ENCODE results near the gene PAX7. TPM values are rescaled to one million over a fixed set of nuclear protein-coding genes. Genes with fewer than 3 reads are reported as not detected.

The PAX7 gene
- total RNA-seq, 5 donors from 2014 or later (not counting 1 experiment from before 2014, with no cell fraction given), result not detected

DNA sequence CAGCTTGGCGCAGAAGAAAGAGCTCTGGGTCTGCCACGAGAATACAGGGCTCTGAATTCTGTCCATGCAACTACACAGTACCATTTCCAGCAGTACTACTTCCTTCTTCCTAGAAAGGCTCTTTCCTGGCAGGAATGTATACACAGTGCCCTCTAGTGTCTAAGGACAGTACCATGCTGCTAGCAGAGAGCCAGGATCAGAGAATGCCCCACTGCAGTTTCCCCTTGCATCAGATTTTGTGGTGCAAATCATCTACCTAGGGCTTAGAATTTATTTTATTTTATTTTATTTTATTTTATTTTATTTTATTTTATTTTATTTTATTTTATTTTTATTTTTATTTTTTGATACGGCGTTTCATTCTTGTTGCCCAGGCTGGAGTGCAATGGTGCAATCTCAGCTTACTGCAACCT is 50.8 kb downstream of the PAX7 start:
- ATAC-seq (replicated peaks in 1 of 4) (peak in 1 of 4 experiments; percentile 43), DNase-seq (peak in 3 of 35 experiments; percentile 3 to 51 (median 8))
- no peaks in the 10 kb centered on the region for H3K36me3 ChIP-seq (ENCODE audit: control insufficient read depth in 2 of 2, extremely low read depth in 1 of 2, insufficient read depth in 1 of 2, low read length in 1 of 2)
- no peak overlapping the region for H3K27ac ChIP-seq (ENCODE audit: low read length)
- peaks cover 0 to 6% of the 10 kb centered on the region in 2 experiments for H3K4me1 ChIP-seq (ENCODE audit: control insufficient read depth in 1 of 2, extremely low read depth in 1 of 2, insufficient read depth in 2 of 2, low read length in 2 of 2)
- H3K9me3 ChIP-seq, result no peaks in the 10 kb centered on the region
- POLR2A ChIA-PET, result no interaction called here
- H3K4me1 Mint-ChIP-seq, result no peaks in the 10 kb centered on the region
- no peak overlapping the region for H3K4me3 ChIP-seq (ENCODE audit: control insufficient read depth in 1 of 2, extremely low read depth in 1 of 2, low read length in 1 of 2)
- H3K36me3 Mint-ChIP-seq, result no peaks in the 10 kb centered on the region
- peaks cover 0 to 50% of the 10 kb centered on the region in 2 experiments for H3K27me3 ChIP-seq (replicated peaks in 1 of 2; ENCODE audit: control insufficient read depth in 2 of 2, extremely low read depth in 1 of 2, insufficient read depth in 2 of 2, low read length in 1 of 2)
- CTCF ChIA-PET, result interaction anchor here (1.4 to 1.8 kb wide), 2 partner anchors 84 to 85 kb away, joined by 4 to 16 read pairs; no protein-coding TSS in a partner anchor
- 76% methylated on average over 4 of the region's 4 CpGs for WGBS (ENCODE audit: insufficient coverage)
- H3K4me3 Mint-ChIP-seq, result no peak overlapping the region
- H3K9me3 Mint-ChIP-seq, result no peaks in the 10 kb centered on the region
- H3K27ac Mint-ChIP-seq, result no peak overlapping the region
- peaks cover 12 to 32% of the 10 kb centered on the region in 2 donors for H3K27me3 Mint-ChIP-seq

DNA sequence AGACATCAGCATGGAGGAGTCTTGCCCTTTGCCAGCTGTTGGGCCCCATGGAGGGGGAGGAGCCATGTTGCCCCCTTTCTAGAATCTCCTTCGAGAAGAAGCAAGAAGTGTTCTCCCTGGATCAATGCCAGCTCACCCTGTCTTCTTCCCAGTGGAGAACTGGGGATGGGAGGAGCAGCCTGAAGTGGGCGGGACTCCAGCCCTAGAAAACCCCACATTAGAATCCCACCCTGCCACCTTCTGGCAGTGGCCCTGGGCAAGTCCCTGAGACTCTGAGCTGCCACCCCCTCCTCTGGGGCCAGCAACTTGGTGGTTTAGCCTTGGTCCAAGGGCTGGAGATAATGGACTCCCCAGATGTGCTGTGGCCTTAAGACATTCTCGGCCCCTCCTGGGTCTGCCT is 51.7 kb downstream of the PAX7 start:
- H3K4me3 ChIP-seq (ENCODE audit: control insufficient read depth in 1 of 2, extremely low read depth in 1 of 2, low read length in 1 of 2), result no peak overlapping the region
- ChIA-PET POLR2A (no interaction called here), CTCF (interaction anchor here in 1 of 2 donors (1.8 kb wide), 1 partner anchor 86 kb away, joined by 16 read pairs; no protein-coding TSS in a partner anchor)
- no peaks in the 10 kb centered on the region for H3K36me3 ChIP-seq (ENCODE audit: control insufficient read depth in 2 of 2, extremely low read depth in 1 of 2, insufficient read depth in 1 of 2, low read length in 1 of 2)
- Mint-ChIP-seq H3K4me1 (peaks cover 0 to 4% (median 0%) of the 10 kb centered on the region in 3 donors), H3K27ac (no peak overlapping the region), H3K4me3 (no peak overlapping the region), H3K9me3 (no peaks in the 10 kb centered on the region), H3K36me3 (no peaks in the 10 kb centered on the region), H3K27me3 (peaks cover 10 to 27% of the 10 kb centered on the region in 2 donors)
- peaks cover 0 to 43% of the 10 kb centered on the region in 2 experiments for H3K27me3 ChIP-seq (replicated peaks in 1 of 2; ENCODE audit: control insufficient read depth in 2 of 2, extremely low read depth in 1 of 2, insufficient read depth in 2 of 2, low read length in 1 of 2)
- no peak overlapping the region for H3K27ac ChIP-seq (ENCODE audit: low read length)
- no peak for DNase-seq
- no CpG with 5 or more reads among the region's 3 CpGs for WGBS (ENCODE audit: insufficient coverage)
- H3K4me1 ChIP-seq (ENCODE audit: control insufficient read depth in 1 of 2, extremely low read depth in 1 of 2, insufficient read depth in 2 of 2, low read length in 2 of 2), result no peaks in the 10 kb centered on the region
- no peaks in the 10 kb centered on the region for H3K9me3 ChIP-seq
- ATAC-seq (replicated peaks in 1 of 4), result no peak

DNA sequence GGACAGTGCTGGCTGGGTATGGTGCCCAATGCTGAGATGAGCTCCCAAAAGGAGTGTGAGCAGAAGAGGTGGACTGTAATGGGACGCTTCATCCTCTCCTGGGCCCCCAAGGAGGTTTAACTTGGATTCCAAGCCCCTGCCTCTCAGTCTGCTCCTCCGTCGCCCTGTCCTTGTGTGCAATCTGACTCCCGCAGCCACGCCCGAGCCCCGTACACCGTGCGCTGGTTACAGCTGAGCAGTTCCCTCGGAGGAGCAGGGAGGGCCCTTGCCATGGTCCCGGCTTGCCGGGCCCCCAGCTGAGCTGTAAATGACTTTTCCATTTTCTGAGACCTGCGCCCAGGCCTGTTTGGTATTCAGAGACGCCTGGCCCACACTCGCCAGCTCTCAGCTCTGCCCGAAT is 53.7 kb downstream of the PAX7 start:
- Histone ChIP-seq H3K4me3 (ENCODE audit: control insufficient read depth in 1 of 2, extremely low read depth in 1 of 2, low read length in 1 of 2) (no peak overlapping the region), H3K9me3 (no peaks in the 10 kb centered on the region), H3K27me3 (replicated peaks in 1 of 2; ENCODE audit: control insufficient read depth in 2 of 2, extremely low read depth in 1 of 2, insufficient read depth in 2 of 2, low read length in 1 of 2) (peaks cover 0 to 46% of the 10 kb centered on the region in 2 experiments), H3K36me3 (ENCODE audit: control insufficient read depth in 2 of 2, extremely low read depth in 1 of 2, insufficient read depth in 1 of 2, low read length in 1 of 2) (no peaks in the 10 kb centered on the region), H3K4me1 (ENCODE audit: control insufficient read depth in 1 of 2, extremely low read depth in 1 of 2, insufficient read depth in 2 of 2, low read length in 2 of 2) (no peaks in the 10 kb centered on the region), H3K27ac (ENCODE audit: low read length) (no peak overlapping the region)
- Mint-ChIP-seq H3K4me1 (peaks cover 0 to 4% (median 0%) of the 10 kb centered on the region in 3 donors), H3K27me3 (peaks cover 9 to 36% of the 10 kb centered on the region in 2 donors), H3K9me3 (no peaks in the 10 kb centered on the region), H3K36me3 (no peaks in the 10 kb centered on the region), H3K27ac (no peak overlapping the region), H3K4me3 (no peak overlapping the region)
- CTCF ChIA-PET, result interaction anchor here in 1 of 2 donors (1.2 kb wide), 1 partner anchor 90 kb away, joined by 4 read pairs; no protein-coding TSS in a partner anchor
- POLR2A ChIA-PET, result no interaction called here
- WGBS (ENCODE audit: insufficient coverage), result 52% methylated on average over 12 of the region's 16 CpGs
- DNase-seq, result no peak
- no peak for ATAC-seq (replicated peaks in 1 of 4)

DNA sequence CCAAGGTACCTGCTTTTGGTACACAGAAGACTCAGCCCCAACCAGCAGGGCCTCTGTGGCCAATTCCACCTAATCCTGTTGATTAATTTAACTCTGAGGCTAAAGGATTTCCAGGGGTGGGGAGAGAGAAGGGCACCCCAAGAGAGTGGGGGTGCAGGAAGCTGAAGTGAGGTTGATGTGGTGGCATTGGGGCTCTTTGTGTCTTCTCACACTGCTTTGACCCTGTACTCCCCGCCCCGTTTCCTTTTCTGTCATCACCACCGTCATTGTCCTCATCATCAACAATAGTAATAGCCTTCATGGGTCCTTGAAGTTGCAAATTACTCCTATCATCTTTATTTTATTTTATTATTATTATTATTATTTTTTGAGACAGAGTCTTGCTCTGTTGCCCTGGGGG is 55.9 kb downstream of the PAX7 start:
- ATAC-seq (replicated peaks in 1 of 4) (peak in 1 of 4 experiments; percentile 98), DNase-seq (peak in 9 of 35 experiments; percentile 1 to 39 (median 12))
- peaks cover 0 to 4% (median 0%) of the 10 kb centered on the region in 3 donors for H3K4me1 Mint-ChIP-seq
- H3K36me3 ChIP-seq (ENCODE audit: control insufficient read depth in 2 of 2, extremely low read depth in 1 of 2, insufficient read depth in 1 of 2, low read length in 1 of 2), result no peaks in the 10 kb centered on the region
- H3K4me1 ChIP-seq (ENCODE audit: control insufficient read depth in 1 of 2, extremely low read depth in 1 of 2, insufficient read depth in 2 of 2, low read length in 2 of 2), result no peaks in the 10 kb centered on the region
- H3K9me3 Mint-ChIP-seq, result no peaks in the 10 kb centered on the region
- CTCF ChIA-PET, result interaction anchor here (0.5 to 1.8 kb wide), 2 partner anchors 21 to 89 kb away, joined by 3 to 6 read pairs; no protein-coding TSS in a partner anchor
- POLR2A ChIA-PET, result interaction anchor here in 1 of 2 donors (0.7 kb wide), 1 partner anchor 859 kb away, joined by 3 read pairs; no protein-coding TSS in a partner anchor
- H3K4me3 ChIP-seq (ENCODE audit: control insufficient read depth in 1 of 2, extremely low read depth in 1 of 2, low read length in 1 of 2), result no peak overlapping the region
- WGBS (ENCODE audit: insufficient coverage), result no CpG with 5 or more reads among the region's 3 CpGs
- H3K36me3 Mint-ChIP-seq, result no peaks in the 10 kb centered on the region
- H3K27me3 Mint-ChIP-seq, result peaks cover 16 to 36% of the 10 kb centered on the region in 2 donors
- no peaks in the 10 kb centered on the region for H3K9me3 ChIP-seq
- no peak overlapping the region for H3K27ac ChIP-seq (ENCODE audit: low read length)
- peaks cover 0 to 51% of the 10 kb centered on the region in 2 experiments for H3K27me3 ChIP-seq (replicated peaks in 1 of 2; ENCODE audit: control insufficient read depth in 2 of 2, extremely low read depth in 1 of 2, insufficient read depth in 2 of 2, low read length in 1 of 2)
- H3K4me3 Mint-ChIP-seq, result no peak overlapping the region
- no peak overlapping the region for H3K27ac Mint-ChIP-seq

DNA sequence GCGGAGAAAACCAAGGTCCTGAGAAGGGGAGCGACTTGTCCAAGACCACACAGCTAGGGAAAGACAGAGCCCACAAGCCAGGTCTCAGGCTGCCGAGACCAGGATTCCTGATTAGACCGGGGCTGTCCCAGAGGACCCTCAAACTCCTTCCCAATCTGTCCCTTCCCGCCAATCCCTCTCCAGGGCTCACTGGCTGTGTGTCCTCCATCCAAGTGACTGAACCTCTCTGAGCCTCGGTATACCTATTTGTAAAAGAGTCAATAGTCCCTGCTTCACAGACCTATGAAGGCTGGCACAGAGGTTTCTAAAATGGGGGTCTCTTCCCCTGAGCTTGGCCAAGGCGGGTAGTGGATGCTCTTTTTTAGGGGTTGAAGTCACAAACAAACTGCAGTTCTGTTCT is 56.6 kb downstream of the PAX7 start:
- Histone ChIP-seq H3K4me1 (ENCODE audit: control insufficient read depth in 1 of 2, extremely low read depth in 1 of 2, insufficient read depth in 2 of 2, low read length in 2 of 2) (no peaks in the 10 kb centered on the region), H3K4me3 (ENCODE audit: control insufficient read depth in 1 of 2, extremely low read depth in 1 of 2, low read length in 1 of 2) (no peak overlapping the region), H3K27me3 (replicated peaks in 1 of 2; ENCODE audit: control insufficient read depth in 2 of 2, extremely low read depth in 1 of 2, insufficient read depth in 2 of 2, low read length in 1 of 2) (peaks cover 0 to 53% of the 10 kb centered on the region in 2 experiments), H3K9me3 (no peaks in the 10 kb centered on the region), H3K36me3 (ENCODE audit: control insufficient read depth in 2 of 2, extremely low read depth in 1 of 2, insufficient read depth in 1 of 2, low read length in 1 of 2) (no peaks in the 10 kb centered on the region), H3K27ac (ENCODE audit: low read length) (no peak overlapping the region)
- no peak for DNase-seq
- 78% methylated on average over 4 of the region's 7 CpGs for WGBS (ENCODE audit: insufficient coverage)
- H3K27me3 Mint-ChIP-seq, result peaks cover 23 to 44% of the 10 kb centered on the region in 2 donors
- ChIA-PET POLR2A (no interaction called here), CTCF (interaction anchor here in 1 of 2 donors (0.5 kb wide), 1 partner anchor 22 kb away, joined by 3 read pairs; no protein-coding TSS in a partner anchor)
- H3K4me3 Mint-ChIP-seq, result no peak overlapping the region
- H3K27ac Mint-ChIP-seq, result no peak overlapping the region
- peaks cover 0 to 4% (median 0%) of the 10 kb centered on the region in 3 donors for H3K4me1 Mint-ChIP-seq
- no peaks in the 10 kb centered on the region for H3K36me3 Mint-ChIP-seq
- no peaks in the 10 kb centered on the region for H3K9me3 Mint-ChIP-seq
- ATAC-seq (replicated peaks in 1 of 4), result no peak

DNA sequence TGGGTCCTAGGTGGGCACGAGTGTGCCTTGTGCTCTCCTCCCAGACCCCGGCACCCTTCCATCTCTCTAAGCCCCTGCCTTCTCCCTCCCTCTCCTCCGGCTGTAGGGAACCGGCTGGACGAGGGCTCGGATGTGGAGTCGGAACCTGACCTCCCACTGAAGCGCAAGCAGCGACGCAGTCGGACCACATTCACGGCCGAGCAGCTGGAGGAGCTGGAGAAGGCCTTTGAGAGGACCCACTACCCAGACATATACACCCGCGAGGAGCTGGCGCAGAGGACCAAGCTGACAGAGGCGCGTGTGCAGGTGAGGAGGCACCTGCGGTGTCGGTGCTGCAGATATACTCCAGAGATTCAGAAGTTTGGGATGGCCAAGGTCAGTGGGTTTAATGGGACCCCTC is 61.0 kb downstream of the PAX7 start:
- no peak for ATAC-seq (replicated peaks in 1 of 4)
- Mint-ChIP-seq H3K4me1 (peaks cover 0 to 4% (median 0%) of the 10 kb centered on the region in 3 donors), H3K27ac (no peak overlapping the region), H3K9me3 (no peaks in the 10 kb centered on the region), H3K4me3 (no peak overlapping the region), H3K27me3 (peaks cover 32 to 57% of the 10 kb centered on the region in 2 donors), H3K36me3 (no peaks in the 10 kb centered on the region)
- no peaks in the 10 kb centered on the region for H3K9me3 ChIP-seq
- CTCF ChIA-PET, result no interaction called here
- H3K4me1 ChIP-seq (ENCODE audit: control insufficient read depth in 1 of 2, extremely low read depth in 1 of 2, insufficient read depth in 2 of 2, low read length in 2 of 2), result no peaks in the 10 kb centered on the region
- POLR2A ChIA-PET, result no interaction called here
- H3K36me3 ChIP-seq (ENCODE audit: control insufficient read depth in 2 of 2, extremely low read depth in 1 of 2, insufficient read depth in 1 of 2, low read length in 1 of 2), result no peaks in the 10 kb centered on the region
- 88% methylated on average over 14 of the region's 20 CpGs for WGBS (ENCODE audit: insufficient coverage)
- no peak for DNase-seq
- peaks cover 2 to 50% of the 10 kb centered on the region in 2 experiments for H3K27me3 ChIP-seq (replicated peaks in 1 of 2; ENCODE audit: control insufficient read depth in 2 of 2, extremely low read depth in 1 of 2, insufficient read depth in 2 of 2, low read length in 1 of 2)
- H3K27ac ChIP-seq (ENCODE audit: low read length), result no peak overlapping the region
- no peak overlapping the region for H3K4me3 ChIP-seq (ENCODE audit: control insufficient read depth in 1 of 2, extremely low read depth in 1 of 2, low read length in 1 of 2)

Measured in T-cell (primary cell).